ENCODE measurements around the gene NUP107.

The NUP107 gene

DNA sequence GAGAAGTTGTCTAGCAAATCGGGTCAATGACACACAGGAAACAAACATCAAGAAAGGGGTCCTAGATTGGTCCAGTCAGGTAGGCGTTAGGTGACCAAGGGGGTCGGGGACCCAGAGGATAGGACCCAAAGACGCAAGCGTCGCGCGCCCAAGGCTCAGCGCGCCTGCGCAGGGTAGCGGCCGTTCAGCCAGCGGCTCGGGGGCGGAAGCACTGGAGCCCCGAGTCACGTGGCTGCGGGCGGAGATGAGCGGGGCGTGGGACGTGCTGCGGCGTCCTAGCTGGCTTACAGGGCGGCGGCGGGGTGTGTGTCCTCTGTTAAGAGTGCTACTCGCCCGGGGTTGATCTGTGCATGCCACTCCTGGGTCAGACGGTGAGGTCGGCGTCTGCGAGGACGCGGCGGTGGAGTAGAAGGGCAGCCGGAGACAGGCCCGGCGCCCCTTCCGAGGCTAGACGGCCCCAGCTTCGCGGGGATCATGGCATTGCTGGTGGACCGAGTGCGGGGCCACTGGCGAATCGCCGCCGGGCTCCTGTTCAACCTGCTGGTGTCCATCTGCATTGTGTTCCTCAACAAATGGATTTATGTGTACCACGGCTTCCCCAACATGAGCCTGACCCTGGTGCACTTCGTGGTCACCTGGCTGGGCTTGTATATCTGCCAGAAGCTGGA, 59.3 kb downstream of the NUP107 start, which contains the start of gene SLC35E3:
Gene SLC35E3, plus strand, starts transcription at position 273 of the 668 bp plus-strand sequence. Its CDS starts 202 bp downstream, at position 475.
- peak within 1 kb of the TSS; percentile 73 for H2AFZ ChIP-seq (ENCODE audit: low read depth)
- H4K20me1 ChIP-seq (ENCODE audit: insufficient read depth) = no peaks in the 10 kb centered on the region
- H3K36me3 ChIP-seq (ENCODE audit: insufficient read depth) = no peaks in the 10 kb centered on the region
- no peak within 1 kb of the TSS for H3K4me3 ChIP-seq (IDR thresholded peaks at IDR 0.05; ENCODE audit: insufficient read depth, low read depth, low read length)
- H3K27me3 ChIP-seq (ENCODE audit: insufficient read depth, low read depth) = no peaks in the 10 kb centered on the region
- peak within 1 kb of the TSS; percentile 26; the same call in 1 of the 2 replicates for H3K27ac ChIP-seq
- H3K4me1 ChIP-seq (ENCODE audit: low read depth, poor library complexity, severe bottlenecking) = peaks cover 25% of the 10 kb centered on the region
- H3K4me2 ChIP-seq = peak within 1 kb of the TSS; percentile 93
- peak within 1 kb of the TSS; percentile 63; the same call in 1 of the 2 replicates for H3K9ac ChIP-seq
- TF ChIP-seq, protein P1, sequence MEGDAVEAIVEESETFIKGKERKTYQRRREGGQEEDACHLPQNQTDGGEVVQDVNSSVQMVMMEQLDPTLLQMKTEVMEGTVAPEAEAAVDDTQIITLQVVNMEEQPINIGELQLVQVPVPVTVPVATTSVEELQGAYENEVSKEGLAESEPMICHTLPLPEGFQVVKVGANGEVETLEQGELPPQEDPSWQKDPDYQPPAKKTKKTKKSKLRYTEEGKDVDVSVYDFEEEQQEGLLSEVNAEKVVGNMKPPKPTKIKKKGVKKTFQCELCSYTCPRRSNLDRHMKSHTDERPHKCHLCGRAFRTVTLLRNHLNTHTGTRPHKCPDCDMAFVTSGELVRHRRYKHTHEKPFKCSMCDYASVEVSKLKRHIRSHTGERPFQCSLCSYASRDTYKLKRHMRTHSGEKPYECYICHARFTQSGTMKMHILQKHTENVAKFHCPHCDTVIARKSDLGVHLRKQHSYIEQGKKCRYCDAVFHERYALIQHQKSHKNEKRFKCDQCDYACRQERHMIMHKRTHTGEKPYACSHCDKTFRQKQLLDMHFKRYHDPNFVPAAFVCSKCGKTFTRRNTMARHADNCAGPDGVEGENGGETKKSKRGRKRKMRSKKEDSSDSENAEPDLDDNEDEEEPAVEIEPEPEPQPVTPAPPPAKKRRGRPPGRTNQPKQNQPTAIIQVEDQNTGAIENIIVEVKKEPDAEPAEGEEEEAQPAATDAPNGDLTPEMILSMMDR (conservative IDR thresholded peaks at IDR 0.05; ENCODE audit: low read depth, low read length) = no peak
- no peaks in the 10 kb centered on the region for H3K79me2 ChIP-seq (ENCODE audit: insufficient read depth, low read depth)

DNA sequence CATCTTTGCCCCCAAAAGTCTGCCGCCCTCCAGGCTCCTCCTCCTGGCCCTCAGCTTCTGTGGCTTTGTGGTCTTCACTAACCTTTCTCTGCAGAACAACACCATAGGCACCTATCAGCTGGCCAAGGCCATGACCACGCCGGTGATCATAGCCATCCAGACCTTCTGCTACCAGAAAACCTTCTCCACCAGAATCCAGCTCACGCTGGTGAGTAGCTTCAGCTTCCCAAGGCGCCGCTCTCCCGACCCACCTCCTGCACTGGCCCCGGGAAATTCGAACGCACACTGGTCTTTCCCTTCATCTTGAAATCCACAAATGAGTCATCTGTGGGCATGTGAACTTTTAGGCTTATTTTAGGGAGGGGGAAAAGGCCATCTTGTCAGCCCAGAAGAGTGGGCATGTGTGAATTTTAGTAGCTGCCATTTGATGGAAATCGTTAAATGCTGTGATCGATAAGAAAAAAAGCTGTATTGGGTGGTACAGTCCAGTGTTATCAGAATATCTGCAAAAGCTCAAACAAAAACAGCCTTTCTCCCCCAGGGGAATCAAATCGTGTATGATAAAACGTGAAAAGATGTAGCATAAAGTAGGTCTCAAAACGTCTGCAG, 59.9 kb downstream of the NUP107 start:
- H3K4me3 ChIP-seq (IDR thresholded peaks at IDR 0.05; ENCODE audit: insufficient read depth, low read depth, low read length) = no peak overlapping the region
- H3K9ac ChIP-seq = peak overlapping the region; percentile 63; the same call in 1 of the 2 replicates
- TF ChIP-seq, protein P1 (conservative IDR thresholded peaks at IDR 0.05; ENCODE audit: low read depth, low read length) = no peak
- peak overlapping the region; percentile 26; the same call in 1 of the 2 replicates for H3K27ac ChIP-seq
- H3K36me3 ChIP-seq (ENCODE audit: insufficient read depth) = no peaks in the 10 kb centered on the region
- no peaks in the 10 kb centered on the region for H3K27me3 ChIP-seq (ENCODE audit: insufficient read depth, low read depth)
- H3K4me2 ChIP-seq = peak overlapping the region; percentile 93
- H2AFZ ChIP-seq (ENCODE audit: low read depth) = peak overlapping the region; percentile 73
- no peaks in the 10 kb centered on the region for H3K79me2 ChIP-seq (ENCODE audit: insufficient read depth, low read depth)
- H4K20me1 ChIP-seq (ENCODE audit: insufficient read depth) = no peaks in the 10 kb centered on the region
- peaks cover 25% of the 10 kb centered on the region for H3K4me1 ChIP-seq (ENCODE audit: low read depth, poor library complexity, severe bottlenecking)

DNA sequence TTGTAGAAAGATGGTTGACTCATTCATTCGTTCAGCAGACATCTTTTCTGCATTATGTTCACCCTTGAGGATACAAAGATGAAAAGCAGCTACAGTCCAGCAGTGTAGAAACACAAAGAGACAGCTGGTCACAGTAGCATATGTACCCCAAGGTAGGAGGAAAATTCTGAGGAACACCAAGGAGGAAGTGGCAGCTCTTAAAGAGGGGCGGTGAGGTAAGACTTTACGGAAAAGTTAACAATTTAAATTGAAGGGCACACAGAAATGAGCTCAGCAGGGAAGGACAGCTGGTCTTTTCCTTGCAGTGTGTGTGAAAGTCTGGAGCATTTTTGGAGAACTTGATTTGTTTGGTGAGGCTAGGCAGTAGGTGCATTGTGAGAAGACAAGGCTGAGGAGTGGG, 62.7 kb downstream of the NUP107 start:
- Histone ChIP-seq H3K79me2 (ENCODE audit: insufficient read depth, low read depth) (no peaks in the 10 kb centered on the region), H3K4me3 (IDR thresholded peaks at IDR 0.05; ENCODE audit: insufficient read depth, low read depth, low read length) (no peak overlapping the region), H3K27ac (no peak overlapping the region), H2AFZ (ENCODE audit: low read depth) (no peak overlapping the region), H3K9ac (no peak overlapping the region), H3K4me2 (no peak overlapping the region), H3K27me3 (ENCODE audit: insufficient read depth, low read depth) (no peaks in the 10 kb centered on the region), H3K4me1 (ENCODE audit: low read depth, poor library complexity, severe bottlenecking) (peaks cover 25% of the 10 kb centered on the region), H4K20me1 (ENCODE audit: insufficient read depth) (no peaks in the 10 kb centered on the region), H3K36me3 (ENCODE audit: insufficient read depth) (0 out of 2 replicates have a peak, but pooled peaks cover 6% of the 10 kb centered on the region)
- TF ChIP-seq, protein P1 (conservative IDR thresholded peaks at IDR 0.05; ENCODE audit: low read depth, low read length) = no peak

DNA sequence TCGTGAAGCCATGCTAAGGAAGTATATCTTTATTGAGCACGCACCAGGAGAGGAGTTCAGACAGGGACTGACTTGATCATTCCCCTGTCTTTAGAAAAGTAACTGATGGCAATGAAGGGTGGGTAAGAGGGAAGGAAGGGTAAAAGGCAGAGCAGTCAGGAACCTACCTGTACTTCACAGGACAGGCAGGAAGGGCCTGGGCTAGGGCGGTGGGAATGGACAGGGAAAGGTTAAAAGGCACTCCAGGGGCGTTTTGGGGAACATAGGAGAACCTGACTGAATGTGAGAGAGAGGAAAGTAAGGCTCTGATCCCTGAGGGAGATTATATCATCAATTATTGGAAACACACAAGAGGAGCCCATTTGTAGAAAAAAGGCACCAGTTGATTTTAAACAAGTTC, 63.1 kb downstream of the NUP107 start:
- Histone ChIP-seq H3K4me1 (ENCODE audit: low read depth, poor library complexity, severe bottlenecking) (peaks cover 25% of the 10 kb centered on the region), H3K36me3 (ENCODE audit: insufficient read depth) (0 out of 2 replicates have a peak, but pooled peaks cover 6% of the 10 kb centered on the region), H3K4me2 (no peak overlapping the region), H3K27me3 (ENCODE audit: insufficient read depth, low read depth) (no peaks in the 10 kb centered on the region), H3K27ac (no peak overlapping the region), H3K79me2 (ENCODE audit: insufficient read depth, low read depth) (no peaks in the 10 kb centered on the region), H4K20me1 (ENCODE audit: insufficient read depth) (no peaks in the 10 kb centered on the region), H3K4me3 (IDR thresholded peaks at IDR 0.05; ENCODE audit: insufficient read depth, low read depth, low read length) (no peak overlapping the region), H3K9ac (no peak overlapping the region), H2AFZ (ENCODE audit: low read depth) (no peak overlapping the region)
- TF ChIP-seq, protein P1 (conservative IDR thresholded peaks at IDR 0.05; ENCODE audit: low read depth, low read length) = no peak
